ENCODE measurements around the gene GDE1. TPM values are rescaled to one million over a fixed set of nuclear protein-coding genes. Genes with fewer than 3 reads are reported as not detected.

The GDE1 gene
- total RNA-seq, 2 donors from 2014 or later, result 67.8 to 92.1 TPM

GRCh38 chr16:19503461-19504075 lies 18.3 kb downstream of the GDE1 start:
- intact Hi-C loops (cut with DNase I), result loop anchor here (5.0 kb wide), 1 partner anchor 416 kb away; no protein-coding TSS in a partner anchor
- H3K27me3 ChIP-seq (replicated peaks; ENCODE audit: insufficient read depth), result no peaks in the 10 kb centered on the region
- no peaks in the 10 kb centered on the region for H3K36me3 ChIP-seq
- no peak overlapping the region for H3K4me3 ChIP-seq
- DNase-seq (ENCODE audit: low spot score), result no peak
- no peak for TF ChIP-seq POLR2A (IDR thresholded peaks at IDR 0.05)
- TF ChIP-seq POLR2AphosphoS5 (IDR thresholded peaks at IDR 0.05), result no peak
- TF ChIP-seq, protein P1, sequence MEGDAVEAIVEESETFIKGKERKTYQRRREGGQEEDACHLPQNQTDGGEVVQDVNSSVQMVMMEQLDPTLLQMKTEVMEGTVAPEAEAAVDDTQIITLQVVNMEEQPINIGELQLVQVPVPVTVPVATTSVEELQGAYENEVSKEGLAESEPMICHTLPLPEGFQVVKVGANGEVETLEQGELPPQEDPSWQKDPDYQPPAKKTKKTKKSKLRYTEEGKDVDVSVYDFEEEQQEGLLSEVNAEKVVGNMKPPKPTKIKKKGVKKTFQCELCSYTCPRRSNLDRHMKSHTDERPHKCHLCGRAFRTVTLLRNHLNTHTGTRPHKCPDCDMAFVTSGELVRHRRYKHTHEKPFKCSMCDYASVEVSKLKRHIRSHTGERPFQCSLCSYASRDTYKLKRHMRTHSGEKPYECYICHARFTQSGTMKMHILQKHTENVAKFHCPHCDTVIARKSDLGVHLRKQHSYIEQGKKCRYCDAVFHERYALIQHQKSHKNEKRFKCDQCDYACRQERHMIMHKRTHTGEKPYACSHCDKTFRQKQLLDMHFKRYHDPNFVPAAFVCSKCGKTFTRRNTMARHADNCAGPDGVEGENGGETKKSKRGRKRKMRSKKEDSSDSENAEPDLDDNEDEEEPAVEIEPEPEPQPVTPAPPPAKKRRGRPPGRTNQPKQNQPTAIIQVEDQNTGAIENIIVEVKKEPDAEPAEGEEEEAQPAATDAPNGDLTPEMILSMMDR (IDR thresholded peaks at IDR 0.05), result no peak
- peaks cover 7% of the 10 kb centered on the region for H3K4me1 ChIP-seq (replicated peaks)
- WGBS, result 92% methylated on average over 5 of the region's 5 CpGs
- H3K9me3 ChIP-seq, result no peaks in the 10 kb centered on the region
- no peak overlapping the region for H3K27ac ChIP-seq

DNA sequence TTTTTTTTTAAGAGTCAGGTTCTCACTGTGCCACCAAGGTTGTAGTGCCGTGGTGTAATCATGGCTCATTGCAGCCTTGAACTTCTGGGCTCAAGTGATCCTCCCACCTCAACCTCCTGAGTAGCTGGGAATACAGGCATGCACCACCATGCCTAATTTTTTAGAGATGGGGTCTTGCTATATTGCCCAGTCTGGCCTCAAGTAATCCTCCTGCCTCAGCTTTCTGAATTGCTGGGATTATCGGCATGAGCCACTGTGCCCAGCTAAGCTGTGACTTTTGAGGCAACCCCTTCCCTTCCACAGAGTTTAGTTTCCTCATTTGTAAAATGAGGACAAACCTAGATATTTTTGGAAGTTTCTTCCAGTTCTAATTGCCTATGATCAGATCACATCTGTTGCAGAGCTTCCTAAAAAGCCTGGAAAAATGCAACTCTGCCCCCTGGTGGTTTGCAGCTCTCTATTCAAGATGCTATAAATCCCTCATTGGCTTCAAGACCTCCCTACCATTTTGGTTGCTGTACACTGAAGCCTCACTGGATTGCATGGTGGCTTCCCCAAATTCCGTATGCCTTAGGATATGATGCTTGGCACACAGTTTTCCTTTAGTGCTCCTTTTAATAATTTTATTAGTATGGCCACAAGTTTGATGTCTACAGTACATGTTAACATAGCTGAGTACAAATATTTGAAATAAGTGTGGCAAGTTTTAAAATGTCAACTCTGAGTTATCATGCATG lies 19.3 kb downstream of the GDE1 start:
- H3K4me3 ChIP-seq, result no peak overlapping the region
- 87% methylated on average over 3 of the region's 3 CpGs for WGBS
- no peak overlapping the region for H3K27ac ChIP-seq
- no peaks in the 10 kb centered on the region for H3K27me3 ChIP-seq (replicated peaks; ENCODE audit: insufficient read depth)
- DNase-seq (ENCODE audit: low spot score), result peak; percentile 76
- H3K9me3 ChIP-seq, result no peaks in the 10 kb centered on the region
- H3K4me1 ChIP-seq (replicated peaks), result peaks cover 7% of the 10 kb centered on the region
- TF ChIP-seq POLR2A (IDR thresholded peaks at IDR 0.05) (no peak), POLR2AphosphoS5 (IDR thresholded peaks at IDR 0.05) (peak; percentile 30)
- TF ChIP-seq, protein P1 (IDR thresholded peaks at IDR 0.05), result peak; percentile 56 to 87 (median 72)
- H3K36me3 ChIP-seq, result peaks cover 0 to 5% of the 10 kb centered on the region in 2 donors
- intact Hi-C loops (cut with DNase I), result loop anchor here (5.0 kb wide), 1 partner anchor 415 kb away; no protein-coding TSS in a partner anchor

DNA sequence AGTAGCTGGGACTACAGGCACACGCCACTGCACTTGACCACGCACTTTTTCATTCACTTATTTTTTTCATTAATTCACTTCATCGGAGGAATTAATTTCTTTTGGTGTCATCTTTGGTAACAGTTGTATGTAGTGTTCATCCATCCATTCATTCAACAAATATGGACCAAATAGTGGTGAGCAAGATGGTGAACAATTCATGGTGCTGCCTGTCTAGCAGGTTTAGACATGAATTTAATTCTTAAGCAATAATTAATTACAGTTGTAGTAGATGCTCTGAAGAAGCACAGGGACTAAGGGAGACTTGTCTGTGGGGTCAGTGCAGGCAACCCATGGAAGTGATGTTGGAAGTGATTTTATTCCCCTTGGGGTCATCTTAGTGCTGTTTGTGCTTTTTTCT lies 22.4 kb downstream of the GDE1 start:
- no peak overlapping the region for H3K27ac ChIP-seq
- H3K4me1 ChIP-seq (replicated peaks), result no peaks in the 10 kb centered on the region
- no peak overlapping the region for H3K4me3 ChIP-seq
- intact Hi-C loops (cut with DNase I), result loop anchor here (10.0 kb wide), 1 partner anchor 105 kb away; no protein-coding TSS in a partner anchor
- no peaks in the 10 kb centered on the region for H3K9me3 ChIP-seq
- H3K27me3 ChIP-seq (replicated peaks; ENCODE audit: insufficient read depth), result no peaks in the 10 kb centered on the region
- TF ChIP-seq, protein P1 (IDR thresholded peaks at IDR 0.05), result no peak
- TF ChIP-seq POLR2A (IDR thresholded peaks at IDR 0.05) (no peak), POLR2AphosphoS5 (IDR thresholded peaks at IDR 0.05) (no peak)
- no peak for DNase-seq (ENCODE audit: low spot score)
- 95% methylated on average over 3 of the region's 3 CpGs for WGBS
- H3K36me3 ChIP-seq, result peaks cover 0 to 5% of the 10 kb centered on the region in 2 donors

GRCh38 chr16:19499006-19499405 lies 22.9 kb downstream of the GDE1 start:
- Histone ChIP-seq H3K4me3 (no peak overlapping the region), H3K27me3 (replicated peaks; ENCODE audit: insufficient read depth) (no peaks in the 10 kb centered on the region), H3K27ac (no peak overlapping the region), H3K4me1 (replicated peaks) (no peaks in the 10 kb centered on the region), H3K9me3 (no peaks in the 10 kb centered on the region), H3K36me3 (peaks cover 0 to 5% of the 10 kb centered on the region in 2 donors)
- WGBS, result 84% methylated on average over 5 of the region's 5 CpGs
- TF ChIP-seq, protein P1 (IDR thresholded peaks at IDR 0.05), result no peak
- TF ChIP-seq POLR2AphosphoS5 (IDR thresholded peaks at IDR 0.05), result no peak
- no peak for TF ChIP-seq POLR2A (IDR thresholded peaks at IDR 0.05)
- DNase-seq (ENCODE audit: low spot score), result no peak
- intact Hi-C loops (cut with DNase I), result loop anchor here (10.0 kb wide), 1 partner anchor 104 kb away; no protein-coding TSS in a partner anchor

Data from prostate gland (tissue), 2 donors.